Ishikawa (cell line): ENCODE results near the gene NGB.

ENCODE experiments used
- EP300 ChIP-seq: IDR thresholded peaks from 2 replicates; pipeline ENCODE4 v1.6.1; 2012; ENCODE audit warnings: borderline replicate concordance
- MAX ChIP-seq: IDR thresholded peaks from 2 replicates; pipeline ENCODE4 v1.6.1; 2012
- NFIC ChIP-seq: IDR thresholded peaks from 2 replicates; pipeline ENCODE4 v1.6.1; 2012
- TEAD4 ChIP-seq: IDR thresholded peaks from 2 replicates; pipeline ENCODE4 v1.6.1; 2012
- USF1 ChIP-seq: IDR thresholded peaks from 2 replicates; pipeline ENCODE4 v1.6.1; 2012
- YY1 ChIP-seq: IDR thresholded peaks from 2 replicates; pipeline ENCODE4 v1.6.1; 2012; ENCODE audit warnings: low read depth

GRCh38 chr14:77311217-77311616 is 40.2 kb upstream of the NGB start:
- TF ChIP-seq YY1: no peak
- TF ChIP-seq TEAD4: no peak
- no peak for TF ChIP-seq USF1
- TF ChIP-seq EP300: no peak
- no peak for TF ChIP-seq NFIC
- no peak for TF ChIP-seq MAX
